CD4-positive, alpha-beta T cell (primary cell): ENCODE measurements around the gene HYAL1. TPM values are rescaled to one million over a fixed set of nuclear protein-coding genes. Genes with fewer than 3 reads are reported as not detected.

ENCODE experiments used
- ATAC-seq: fragments of 200-7000 bp; cut with Tn5 transposase; one replicate; pipeline ENCODE4 v1.10.0; 2022; ENCODE audit warnings: mild to moderate bottlenecking; ENCODE audit not compliant: poor library complexity
- CTCF ChIA-PET: fragments of 350-600 bp; sonication (Branson Sonifier 250); formaldehyde crosslinking; loops from one replicate; lab custom pipeline; 2021; ENCODE audit warnings: antibody characterized with exemption, inconsistent platforms; lab: Charles Lee
- POLR2A ChIA-PET: fragments of 350-600 bp; sonication (Branson Sonifier 250); formaldehyde crosslinking; loops from one replicate; lab custom pipeline; 2021; ENCODE audit warnings: antibody characterized with exemption, inconsistent platforms; lab: Charles Lee
- DNase-seq, 14 experiments: peaks; one replicate each; pipeline ENCODE4 v3.0.0-alpha.2; 2013 to 2020; ENCODE audit warnings: mixed read lengths in 2 of 14
- H3K27ac ChIP-seq, 2 donors: one replicate each; pipeline versions ENCODE4 v1.5.1 to v1.7.0; 2013; ENCODE audit warnings: low read length in 2 of 2, low read depth in 1 of 2, mild to moderate bottlenecking in 1 of 2
- H3K27me3 ChIP-seq, 2 experiments: 1 replicate in 1 of 2; 2 replicates in 1 of 2; pipeline versions ENCODE4 v1.6.1 to v1.7.0; 2013; ENCODE audit warnings: low read length in 2 of 2, control low read depth in 1 of 2, mild to moderate bottlenecking in 1 of 2, moderate library complexity in 1 of 2; ENCODE audit not compliant: insufficient read depth in 2 of 2, control insufficient read depth in 1 of 2
- H3K36me3 ChIP-seq: one replicate; pipeline ENCODE4 v1.6.1; 2013; ENCODE audit warnings: low read length, control low read depth; ENCODE audit not compliant: insufficient read depth
- H3K4me1 ChIP-seq: one replicate; pipeline ENCODE4 v1.6.1; 2013; ENCODE audit warnings: low read length, control low read depth; ENCODE audit not compliant: insufficient read depth
- H3K4me3 ChIP-seq: one replicate; pipeline ENCODE4 v1.5.1; 2013; ENCODE audit warnings: mild to moderate bottlenecking, low read length, moderate library complexity
- H3K9me3 ChIP-seq, 2 experiments: 1 replicate in 1 of 2; 2 replicates in 1 of 2; pipeline versions ENCODE4 v1.6.1 to v1.7.0; 2013; ENCODE audit warnings: low read length in 2 of 2, mild to moderate bottlenecking in 2 of 2, control low read depth in 1 of 2, moderate library complexity in 1 of 2; ENCODE audit not compliant: control insufficient read depth in 1 of 2, insufficient read depth in 1 of 2
- H3K27ac Mint-ChIP-seq: one replicate; pipeline ENCODE4 v1.8.0; 2020; ENCODE audit warnings: mixed read lengths
- H3K27me3 Mint-ChIP-seq: one replicate; pipeline ENCODE4 v1.8.0; 2021; ENCODE audit warnings: mixed read lengths
- H3K36me3 Mint-ChIP-seq: one replicate; pipeline ENCODE4 v1.8.0; 2021; ENCODE audit warnings: low read depth, mixed read lengths
- H3K4me1 Mint-ChIP-seq: one replicate; pipeline ENCODE4 v1.8.0; 2021; ENCODE audit warnings: low read depth, mixed read lengths
- H3K4me3 Mint-ChIP-seq: one replicate; pipeline ENCODE4 v1.8.0; 2020; ENCODE audit warnings: mild to moderate bottlenecking, mixed read lengths
- H3K9me3 Mint-ChIP-seq: one replicate; pipeline ENCODE4 v1.8.0; 2020; ENCODE audit warnings: mixed read lengths
- CTCF ChIP-seq: fragments of 200-600 bp; IDR thresholded peaks from one replicate; pipeline ENCODE4 v1.8.0; 2022; ENCODE audit warnings: antibody characterized with exemption, mild to moderate bottlenecking
- intact Hi-C, 2 experiments: fragments of 100-400 bp; cut with DNase I in 1 of 2; cut with micrococcal nuclease in 1 of 2; formaldehyde crosslinking; loops; one replicate each; pipeline versions ENCODE4 v1.15.1 to v1.9.0; 2023 to 2025; cut with DNase I, micrococcal nuclease
- total RNA-seq, 174 experiments: library from RNA in 2 of 174; stranded (reverse) in 2 of 174; gene quantifications; one replicate each; pipeline ENCODE4 v1.2.3 and lab custom pipeline; 2021 to 2026

HYAL1 gene
- total RNA-seq, 2 experiments from 2014 or later, result 0.38 TPM; not detected in 1

- Histone ChIP-seq H3K27ac (no peak overlapping the region), H3K9me3 (no peaks in the 10 kb centered on the region), H3K36me3 (no peaks in the 10 kb centered on the region), H3K4me1 (peaks cover 71% of the 10 kb centered on the region), H3K27me3 (no peaks in the 10 kb centered on the region), H3K4me3 (no peak overlapping the region)
- ATAC-seq, result no peak
- Mint-ChIP-seq H3K4me1 (peaks cover 40% of the 10 kb centered on the region), H3K4me3 (peak overlapping the region; percentile 74), H3K27me3 (no peaks in the 10 kb centered on the region), H3K27ac (peak overlapping the region; percentile 24), H3K9me3 (no peaks in the 10 kb centered on the region), H3K36me3 (no peaks in the 10 kb centered on the region)
- no peak for TF ChIP-seq CTCF
- intact Hi-C loops, result loop anchor here in 1 of 2 experiments (1.0 kb wide), 1 partner anchor 16 kb away; no protein-coding TSS in a partner anchor
- ChIA-PET CTCF (no interaction called here), POLR2A (interaction anchor here (1.4 to 2.8 kb wide), 2 partner anchors 18 to 19 kb away, joined by 9 to 16 read pairs; partner anchors contain the start of genes HYAL3 and NAA80)
- DNase-seq, result peak in 1 of 14 experiments; percentile 34
Measured at GRCh38 chr3:50318615-50319014, 15.2 kb upstream of the HYAL1 start.

- Histone ChIP-seq H3K4me3 (no peak overlapping the region), H3K27me3 (no peaks in the 10 kb centered on the region), H3K4me1 (peaks cover 67% of the 10 kb centered on the region), H3K9me3 (no peaks in the 10 kb centered on the region), H3K27ac (no peak overlapping the region), H3K36me3 (no peaks in the 10 kb centered on the region)
- Mint-ChIP-seq H3K27me3 (no peaks in the 10 kb centered on the region), H3K4me3 (peak overlapping the region; percentile 74), H3K36me3 (no peaks in the 10 kb centered on the region), H3K27ac (peak overlapping the region; percentile 24), H3K9me3 (no peaks in the 10 kb centered on the region), H3K4me1 (peaks cover 40% of the 10 kb centered on the region)
- intact Hi-C loops, result no loop called here
- ATAC-seq, result no peak
- peak in 1 of 14 experiments; percentile 20 for DNase-seq
- ChIA-PET POLR2A (interaction anchor here (1.0 to 2.8 kb wide), 4 partner anchors 19 to 32 kb away, joined by 3 to 16 read pairs (median 6); partner anchors contain the start of genes CYB561D2, HYAL3, IFRD2 and NAA80), CTCF (no interaction called here)
- no peak for TF ChIP-seq CTCF
Measured at GRCh38 chr3:50318163-50318562, 14.8 kb upstream of the HYAL1 start.

GRCh38 chr3:50317300-50317699, 13.9 kb upstream of the HYAL1 start:
- H3K36me3 ChIP-seq, result no peaks in the 10 kb centered on the region
- no peaks in the 10 kb centered on the region for H3K27me3 ChIP-seq
- ChIA-PET POLR2A (interaction anchor here (1.0 to 2.8 kb wide), 3 partner anchors 18 to 33 kb away, joined by 3 to 16 read pairs (median 3); partner anchors contain the start of genes CYB561D2, HYAL3, IFRD2 and NAA80), CTCF (no interaction called here)
- DNase-seq, result peak in 1 of 14 experiments; percentile 23
- H3K4me3 Mint-ChIP-seq, result peak overlapping the region; percentile 74
- H3K27ac ChIP-seq, result peak overlapping the region in 1 of 2 donors; percentile 47
- no peaks in the 10 kb centered on the region for H3K36me3 Mint-ChIP-seq
- intact Hi-C loops, result no loop called here
- peak overlapping the region; percentile 90 for H3K27ac Mint-ChIP-seq
- peak overlapping the region; percentile 31 for H3K4me3 ChIP-seq
- TF ChIP-seq CTCF, result no peak
- H3K9me3 ChIP-seq, result no peaks in the 10 kb centered on the region
- peaks cover 62% of the 10 kb centered on the region for H3K4me1 ChIP-seq
- H3K27me3 Mint-ChIP-seq, result no peaks in the 10 kb centered on the region
- no peaks in the 10 kb centered on the region for H3K9me3 Mint-ChIP-seq
- peaks cover 40% of the 10 kb centered on the region for H3K4me1 Mint-ChIP-seq
- ATAC-seq, result no peak
